Activated CD8-positive, alpha-beta memory T cell treated with anti-CD3 and anti-CD28 coated beads for 1 hour (primary cell): ENCODE measurements around the gene CD2.

Source experiments
- DNase-seq, 2 donors: peaks; one replicate each; pipeline ENCODE4 v3.0.0-alpha.2; 2020; ENCODE audit warnings: low read depth in 1 of 2; ENCODE audit errors: extremely low read depth in 1 of 2

The CD2 gene

GRCh38 chr1:116775116-116775752 lies 21.0 kb downstream of the CD2 start:
- no peak for DNase-seq

- DNase-seq: no peak
Observed at GRCh38 chr1:116777831-116778830, 23.9 kb downstream of the CD2 start.

- DNase-seq: no peak
Observed at GRCh38 chr1:116781034-116781433, 26.8 kb downstream of the CD2 start.

GRCh38 chr1:116785006-116785405 lies 30.8 kb downstream of the CD2 start:
- no peak for DNase-seq

GRCh38 chr1:116786049-116786448 lies 31.8 kb downstream of the CD2 start:
- no peak for DNase-seq

GRCh38 chr1:116791727-116792126 lies 37.5 kb downstream of the CD2 start:
- DNase-seq: no peak

GRCh38 chr1:116793357-116793935 lies 39.2 kb downstream of the CD2 start:
- no peak for DNase-seq

- DNase-seq: no peak
Observed at GRCh38 chr1:116794371-116794770, 40.1 kb downstream of the CD2 start.

GRCh38 chr1:116794804-116795481 lies 40.7 kb downstream of the CD2 start:
- no peak for DNase-seq

GRCh38 chr1:116795482-116795829 lies 41.2 kb downstream of the CD2 start:
- DNase-seq: no peak

- no peak for DNase-seq
Observed at GRCh38 chr1:116804736-116805135, 50.5 kb downstream of the CD2 start.

- DNase-seq: no peak
Observed at GRCh38 chr1:116805398-116805797, 51.2 kb downstream of the CD2 start.

- DNase-seq: peak; percentile 16 to 17
Observed at GRCh38 chr1:116806245-116806644, 52.0 kb downstream of the CD2 start.

- no peak for DNase-seq
Observed at GRCh38 chr1:116806671-116807070, 52.4 kb downstream of the CD2 start.

GRCh38 chr1:116807394-116808199 lies 53.4 kb downstream of the CD2 start:
- DNase-seq: no peak

- DNase-seq: no peak
Observed at GRCh38 chr1:116808200-116808847, 54.1 kb downstream of the CD2 start.

- DNase-seq: no peak
Observed at GRCh38 chr1:116808848-116809508, 54.7 kb downstream of the CD2 start.

GRCh38 chr1:116811321-116811720 lies 57.1 kb downstream of the CD2 start:
- DNase-seq: no peak

GRCh38 chr1:116814926-116815723 lies 60.9 kb downstream of the CD2 start:
- DNase-seq: no peak
